SW 1271 (cell line): ENCODE data around the gene GATA3.
A peak's percentile ranks its signal among the peaks of the same experiment; 100 is the strongest.

Experiments used
- DNase-seq, 2 experiments: peaks; one replicate each; lab custom pipeline; 2025; lab: John Stamatoyannopoulos, UW

Gene GATA3

DNA sequence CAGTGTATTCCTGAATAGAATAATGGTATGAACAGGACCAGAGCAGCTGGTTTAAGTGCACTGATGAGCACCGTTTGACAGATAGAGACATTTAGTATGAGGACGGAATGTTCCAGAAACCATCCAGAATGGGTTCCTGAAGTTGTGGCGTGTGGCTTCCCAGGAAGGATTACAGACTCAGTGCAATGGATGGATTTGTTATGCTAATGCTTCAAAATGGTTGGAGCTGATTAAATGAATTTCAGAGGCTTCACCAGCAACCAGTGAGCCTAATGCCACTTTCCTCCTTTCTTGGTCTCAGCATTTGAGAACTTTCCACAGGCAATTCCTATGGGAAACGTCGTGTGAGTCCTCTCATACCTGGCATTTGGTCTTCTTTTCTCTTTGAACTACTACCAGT, 9.9 kb downstream of the GATA3 start:
- no peak for DNase-seq

DNA sequence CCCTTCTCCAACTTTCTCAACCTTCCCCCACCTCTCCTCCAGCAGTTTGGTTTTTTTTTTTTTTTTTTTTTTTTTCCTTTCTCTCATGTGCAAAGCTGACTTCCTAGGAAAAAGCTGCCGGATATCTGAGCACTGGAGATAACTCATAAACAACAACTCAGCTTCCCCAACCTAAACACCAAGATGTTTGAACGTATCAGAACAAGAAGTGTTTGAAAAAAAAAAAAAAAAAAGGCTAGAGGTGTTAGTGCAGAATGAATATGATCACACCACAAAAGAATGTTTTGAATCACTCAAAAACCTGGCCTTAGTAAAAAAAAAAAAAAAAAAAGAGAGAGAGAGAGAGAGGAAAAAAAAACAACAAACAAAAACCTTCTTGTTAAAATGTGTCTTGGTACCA, 11.2 kb downstream of the GATA3 start:
- DNase-seq = peak in 1 of 2 experiments; percentile 5

DNA sequence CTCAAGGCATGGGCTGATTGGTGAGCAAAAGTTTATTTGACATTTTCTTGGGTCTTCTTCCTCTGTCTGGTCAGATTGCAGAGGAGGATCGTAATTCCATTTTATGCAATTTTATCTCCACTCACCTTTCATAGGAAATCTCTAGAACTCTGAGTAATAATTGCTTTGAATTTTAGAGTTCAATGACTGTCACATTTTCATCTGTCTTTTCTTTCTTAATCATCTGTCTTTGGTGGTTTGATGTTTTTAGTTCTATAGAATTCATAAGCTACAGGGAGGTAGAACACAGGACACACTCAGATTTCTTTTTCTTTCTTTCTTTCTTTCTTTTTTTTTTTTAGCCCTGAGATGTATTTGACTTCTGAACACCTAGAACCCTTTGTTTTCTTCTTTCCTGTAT, 11.6 kb downstream of the GATA3 start:
- no peak for DNase-seq

DNA sequence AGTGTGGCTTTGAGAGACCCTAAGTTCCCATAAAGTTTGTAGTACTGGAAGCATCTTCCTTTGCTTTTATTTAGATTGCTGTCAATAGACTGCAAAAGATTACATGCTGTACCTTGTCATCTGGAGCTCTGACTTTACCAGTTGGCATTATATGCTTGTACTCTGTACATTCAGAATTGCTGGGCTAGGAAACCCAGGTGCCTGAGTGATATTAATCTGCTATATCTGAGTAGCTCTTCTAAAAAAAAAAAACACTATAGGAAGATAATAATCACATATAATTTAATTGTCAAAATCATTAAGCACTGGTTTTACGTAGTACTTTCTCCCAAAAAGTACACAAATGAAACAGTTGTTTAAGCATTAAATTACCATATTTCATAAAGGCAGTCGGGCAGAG, 12.3 kb downstream of the GATA3 start:
- no peak for DNase-seq

DNA sequence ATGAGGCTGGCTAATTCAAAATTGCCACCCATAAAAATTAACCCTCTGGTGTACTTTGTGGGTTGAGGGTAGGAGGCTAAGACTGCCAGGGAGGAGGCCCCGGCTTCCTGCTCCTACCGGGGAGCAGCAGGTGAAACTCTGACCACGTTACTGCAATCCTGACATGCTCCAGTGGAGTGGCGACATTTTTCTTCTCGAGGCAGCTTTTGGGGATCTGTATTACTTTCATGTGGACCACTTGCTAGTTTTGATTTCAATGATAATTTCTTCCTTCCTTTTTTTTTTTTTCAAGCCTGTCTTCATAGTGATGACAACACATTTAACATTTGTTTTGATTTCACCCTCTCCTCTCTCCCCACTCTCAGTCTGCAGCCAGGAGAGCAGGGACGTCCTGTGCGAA, 14.6 kb downstream of the GATA3 start:
- DNase-seq = no peak

DNA sequence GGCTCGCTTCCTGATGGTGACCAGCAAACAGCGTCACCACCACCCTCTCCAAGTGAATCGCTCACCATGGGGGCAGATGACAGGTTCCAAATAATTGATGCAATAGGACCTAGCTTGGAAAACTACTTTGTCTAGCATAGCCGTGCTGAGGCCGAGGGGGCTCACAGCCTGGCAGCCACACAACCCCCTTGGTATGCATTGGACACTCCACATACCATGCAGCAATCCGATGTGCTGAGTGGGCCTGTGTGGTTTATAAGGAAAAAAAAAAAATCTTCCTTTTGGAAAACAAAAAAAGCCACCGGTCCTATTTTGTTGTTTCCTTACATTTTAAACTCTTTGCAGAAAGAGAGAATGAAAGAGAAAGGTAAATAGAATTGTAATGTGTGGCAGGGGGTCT, 15.1 kb downstream of the GATA3 start:
- DNase-seq = no peak

DNA sequence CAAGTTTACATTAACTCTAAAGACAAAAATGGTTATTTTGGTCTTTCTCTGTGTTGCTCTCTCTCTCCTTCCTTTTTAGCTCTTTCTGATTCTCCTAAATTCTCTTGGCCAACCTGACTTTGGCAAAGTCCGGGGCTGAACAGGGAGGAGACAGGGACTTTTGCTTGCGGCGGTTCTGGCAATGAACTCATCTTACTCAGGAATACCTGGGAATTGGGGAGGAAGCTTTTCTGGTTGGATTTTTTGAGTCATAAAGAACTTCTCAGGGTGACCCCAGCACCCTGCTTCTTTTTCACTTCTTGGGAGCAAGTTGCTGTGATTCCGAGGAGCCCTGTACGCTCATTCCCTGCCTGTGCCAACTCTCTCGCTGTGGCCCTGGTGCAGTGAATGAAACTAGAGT, 16.0 kb downstream of the GATA3 start:
- DNase-seq = no peak

DNA sequence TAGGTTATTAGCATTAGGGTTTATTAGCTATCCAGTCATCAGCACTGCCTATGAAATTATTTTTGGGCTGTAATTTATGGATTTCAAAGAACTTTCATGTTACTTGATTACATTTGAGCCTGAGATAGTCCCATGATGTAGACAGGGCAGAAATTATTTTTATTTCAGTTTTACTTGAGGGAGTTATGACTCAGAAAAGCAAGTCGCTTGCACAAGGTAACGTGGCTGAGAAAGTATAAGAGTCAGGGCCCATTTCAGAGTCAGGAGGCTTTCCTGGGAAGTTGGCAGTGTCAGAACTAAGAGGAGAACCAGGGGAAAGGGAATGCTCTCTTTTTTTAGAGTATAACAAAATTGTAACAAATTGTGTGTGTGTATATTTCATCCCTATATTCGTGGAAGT, 16.5 kb downstream of the GATA3 start:
- DNase-seq = no peak

DNA sequence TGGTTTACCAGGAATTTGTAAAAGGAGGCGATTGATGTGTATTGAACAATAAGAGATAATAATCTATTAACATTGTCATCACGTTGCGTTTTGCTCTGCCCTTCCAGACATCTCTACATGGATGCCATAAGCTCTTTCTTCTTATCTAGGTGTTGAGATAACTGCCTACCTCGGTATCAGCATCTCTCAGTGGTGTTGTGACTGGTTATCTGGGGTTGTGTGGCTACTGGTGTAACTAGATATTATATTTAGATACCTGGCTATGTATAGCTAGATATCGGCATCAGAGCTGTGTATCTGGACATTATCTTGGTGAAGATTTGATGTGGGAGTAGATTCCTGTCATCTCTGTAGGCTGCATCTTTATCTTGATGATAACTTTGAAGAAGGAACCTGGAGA, 17.2 kb downstream of the GATA3 start:
- DNase-seq = no peak

DNA sequence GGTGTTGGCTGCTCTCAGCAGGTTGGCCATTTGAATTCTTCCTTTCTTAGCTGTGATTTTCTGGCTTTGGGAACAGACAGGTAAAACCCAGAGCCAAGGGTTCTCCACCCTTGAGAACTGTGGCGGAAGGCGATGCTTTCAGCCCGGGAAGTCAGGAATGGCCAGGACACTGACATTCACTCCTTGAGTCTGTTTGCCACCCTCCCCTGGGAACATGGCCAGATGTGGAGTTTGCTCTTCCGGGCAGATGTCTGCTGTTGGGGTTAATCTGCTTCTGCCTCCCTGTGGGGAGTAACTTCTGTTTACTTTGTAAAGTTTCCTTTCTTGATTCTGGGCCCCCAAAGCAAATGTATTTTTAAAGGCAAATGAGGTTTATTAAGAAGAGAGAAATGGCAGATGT, 17.7 kb downstream of the GATA3 start:
- DNase-seq = no peak

DNA sequence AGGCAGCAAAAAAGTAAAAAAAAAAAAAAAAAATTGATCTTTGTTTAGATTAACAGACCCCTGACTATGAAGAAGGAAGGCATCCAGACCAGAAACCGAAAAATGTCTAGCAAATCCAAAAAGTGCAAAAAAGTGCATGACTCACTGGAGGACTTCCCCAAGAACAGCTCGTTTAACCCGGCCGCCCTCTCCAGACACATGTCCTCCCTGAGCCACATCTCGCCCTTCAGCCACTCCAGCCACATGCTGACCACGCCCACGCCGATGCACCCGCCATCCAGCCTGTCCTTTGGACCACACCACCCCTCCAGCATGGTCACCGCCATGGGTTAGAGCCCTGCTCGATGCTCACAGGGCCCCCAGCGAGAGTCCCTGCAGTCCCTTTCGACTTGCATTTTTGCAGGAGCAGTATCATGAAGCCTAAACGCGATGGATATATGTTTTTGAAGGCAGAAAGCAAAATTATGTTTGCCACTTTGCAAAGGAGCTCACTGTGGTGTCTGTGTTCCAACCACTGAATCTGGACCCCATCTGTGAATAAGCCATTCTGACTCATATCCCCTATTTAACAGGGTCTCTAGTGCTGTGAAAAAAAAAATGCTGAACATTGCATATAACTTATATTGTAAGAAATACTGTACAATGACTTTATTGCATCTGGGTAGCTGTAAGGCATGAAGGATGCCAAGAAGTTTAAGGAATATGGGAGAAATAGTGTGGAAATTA, 19.4 kb downstream of the GATA3 start:
- DNase-seq = no peak

DNA sequence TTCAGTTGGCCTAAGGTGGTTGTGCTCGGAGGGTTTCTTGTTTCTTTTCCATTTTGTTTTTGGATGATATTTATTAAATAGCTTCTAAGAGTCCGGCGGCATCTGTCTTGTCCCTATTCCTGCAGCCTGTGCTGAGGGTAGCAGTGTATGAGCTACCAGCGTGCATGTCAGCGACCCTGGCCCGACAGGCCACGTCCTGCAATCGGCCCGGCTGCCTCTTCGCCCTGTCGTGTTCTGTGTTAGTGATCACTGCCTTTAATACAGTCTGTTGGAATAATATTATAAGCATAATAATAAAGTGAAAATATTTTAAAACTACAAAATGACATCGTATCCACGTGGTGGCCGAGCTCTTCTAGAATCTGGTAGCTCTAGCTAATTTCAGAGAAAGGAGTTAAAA, 20.4 kb downstream of the GATA3 start:
- no peak for DNase-seq

DNA sequence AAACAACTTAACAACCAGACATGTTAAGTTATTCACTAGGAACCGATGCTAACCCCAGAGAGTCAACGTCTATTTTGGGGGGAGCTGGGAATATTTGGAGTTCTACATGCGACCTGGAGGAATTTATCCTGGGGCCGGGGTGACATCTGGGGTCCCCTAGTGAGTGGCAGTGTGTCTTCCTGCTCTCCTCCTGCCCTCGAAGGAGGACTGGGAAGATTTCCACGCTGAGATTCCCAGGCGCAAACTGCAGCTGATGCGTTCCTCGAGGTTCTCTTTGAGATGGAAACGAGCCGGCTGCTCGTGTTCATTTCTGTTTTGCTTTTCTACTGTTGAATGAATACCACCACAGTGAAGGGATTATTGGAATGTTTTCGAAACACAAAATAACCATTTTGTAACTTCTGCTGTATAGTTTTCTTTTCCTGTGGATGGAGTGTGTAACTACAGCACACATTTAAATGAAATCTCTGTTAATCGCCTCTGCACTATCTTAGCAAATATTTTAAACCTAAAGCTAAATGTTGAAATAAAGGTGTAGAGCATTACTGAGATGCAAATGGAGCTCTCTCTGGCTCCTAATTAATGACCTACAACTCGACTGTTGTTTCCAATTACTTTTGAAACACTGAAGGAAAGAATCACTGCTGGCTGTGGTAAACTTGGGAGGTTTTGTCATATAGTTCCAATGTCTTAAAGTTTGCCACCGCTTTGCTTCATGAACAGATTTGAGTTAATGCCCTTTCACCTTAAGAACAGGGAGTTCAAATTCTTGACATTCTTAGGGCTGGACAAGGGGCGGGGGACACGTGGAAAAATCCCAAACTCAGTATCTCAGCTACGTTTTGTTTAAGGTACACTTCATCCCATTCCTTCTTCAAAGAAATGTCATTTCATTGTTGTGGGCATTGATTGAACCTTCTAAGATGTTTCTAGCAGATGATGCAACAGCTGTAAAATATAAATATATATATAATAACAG, 21.1 kb downstream of the GATA3 start:
- DNase-seq = no peak

DNA sequence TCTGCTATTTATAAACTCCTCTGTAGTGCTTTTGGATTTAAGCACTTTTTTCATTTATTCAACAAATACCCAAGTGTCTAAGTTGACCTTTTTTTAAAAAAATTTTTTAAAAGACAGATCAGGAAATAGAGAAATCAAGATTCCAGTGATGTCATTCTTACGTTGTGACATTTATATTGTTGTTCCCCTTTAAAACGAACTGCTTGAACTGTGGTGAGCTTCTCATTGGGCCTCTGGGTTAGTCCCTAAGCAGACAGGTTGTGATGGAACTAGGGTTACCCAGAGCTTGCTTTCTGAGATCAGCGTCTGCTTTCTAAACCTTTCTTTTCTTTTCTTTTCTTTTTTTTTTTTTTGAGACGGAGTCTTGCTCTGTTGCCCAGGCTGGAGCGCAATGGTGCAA, 22.4 kb downstream of the GATA3 start:
- no peak for DNase-seq

DNA sequence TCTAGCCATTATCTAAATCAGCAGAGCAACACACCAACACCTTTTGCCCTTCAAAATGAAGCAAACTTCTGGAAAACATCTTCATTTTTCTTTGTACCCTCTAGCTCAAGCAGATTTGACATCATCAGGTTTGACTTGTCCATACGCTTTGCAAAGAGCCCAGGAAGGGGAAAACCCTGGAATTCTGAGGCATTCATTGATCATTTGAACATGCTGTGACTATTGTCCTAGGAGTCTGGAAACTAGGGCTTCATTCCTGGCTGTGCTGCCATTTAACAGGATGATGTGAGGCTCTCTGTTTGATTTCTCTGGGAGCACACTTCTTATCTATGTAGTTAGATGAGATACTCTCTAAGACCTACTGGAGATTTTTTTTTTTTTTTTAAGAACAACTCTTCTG, 23.5 kb downstream of the GATA3 start:
- DNase-seq = no peak

DNA sequence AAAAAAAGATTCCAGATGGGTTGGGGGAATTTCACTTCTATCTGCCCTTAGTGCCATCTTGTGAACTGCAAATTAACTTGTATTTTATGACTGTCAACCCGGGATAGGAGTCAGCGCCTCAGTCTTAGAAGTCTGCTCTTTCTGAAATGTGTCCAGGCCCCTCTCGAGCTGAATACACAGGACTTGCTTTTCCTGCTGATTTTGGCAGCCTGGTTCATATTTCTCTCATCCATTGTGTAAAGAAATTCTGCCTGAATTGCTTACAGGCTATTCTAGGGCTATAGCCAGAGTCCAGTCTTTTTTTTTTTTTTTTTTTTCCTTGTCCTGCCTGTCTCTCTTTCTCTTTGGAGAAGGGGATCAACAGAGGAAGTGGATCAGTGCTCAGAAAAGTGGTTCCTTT, 24.6 kb downstream of the GATA3 start:
- DNase-seq = no peak

DNA sequence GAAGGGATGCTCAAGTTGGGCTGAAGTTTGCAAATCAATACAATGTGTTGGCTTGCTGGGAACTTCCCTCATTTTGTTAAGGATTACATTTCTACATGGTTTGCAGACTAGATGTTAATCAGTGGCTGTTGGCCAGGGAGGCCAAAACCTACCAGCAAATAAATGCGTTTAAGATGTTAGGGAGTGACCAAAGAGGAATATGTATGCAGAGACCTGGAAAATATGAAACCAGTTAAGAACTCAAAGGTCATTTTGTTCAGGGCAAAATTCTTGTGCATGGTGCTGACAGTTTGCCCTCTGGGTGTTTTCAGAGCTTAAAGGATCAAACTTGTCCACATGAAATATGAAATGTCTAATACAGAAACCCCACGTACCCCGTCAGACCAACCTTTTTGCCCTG, 30.3 kb downstream of the GATA3 start:
- DNase-seq = no peak

DNA sequence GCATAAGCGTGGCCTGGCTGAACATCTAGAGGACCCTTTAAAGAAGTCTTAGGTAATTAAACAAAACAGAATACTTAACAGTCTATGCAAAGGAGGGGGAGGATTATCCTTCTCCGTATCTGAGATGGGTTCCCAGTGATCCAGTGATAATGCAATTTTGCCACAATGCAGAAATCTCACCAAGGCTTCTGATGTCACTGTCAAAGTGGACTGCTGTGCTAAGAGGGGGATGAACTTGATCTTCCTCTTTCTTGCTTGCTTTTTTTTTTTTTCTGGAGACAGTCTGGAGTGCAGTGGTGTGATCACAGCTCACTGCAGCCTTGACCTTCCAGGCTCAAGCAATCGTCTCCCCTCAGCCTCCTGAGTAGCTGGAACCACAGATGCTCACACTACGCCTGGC, 30.8 kb downstream of the GATA3 start:
- no peak for DNase-seq

DNA sequence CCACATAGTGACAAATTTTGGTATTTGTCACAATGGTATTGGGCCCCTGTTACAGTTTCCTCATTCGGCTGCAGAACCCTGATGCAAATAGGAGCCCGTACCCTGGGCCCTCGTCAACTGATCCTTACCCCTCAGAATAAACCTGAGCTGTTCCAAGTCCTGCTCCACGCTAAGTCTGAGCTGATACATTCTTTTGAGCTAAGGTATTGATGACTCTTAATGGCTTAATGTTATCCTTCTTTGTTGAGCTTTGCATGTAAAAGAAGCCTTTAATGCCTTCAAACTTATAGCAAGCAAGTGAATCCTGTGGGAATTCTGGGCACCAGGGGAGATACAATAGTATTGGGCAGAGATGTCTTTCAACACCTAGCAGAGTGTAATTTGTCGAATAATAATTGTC, 31.8 kb downstream of the GATA3 start:
- DNase-seq = no peak

DNA sequence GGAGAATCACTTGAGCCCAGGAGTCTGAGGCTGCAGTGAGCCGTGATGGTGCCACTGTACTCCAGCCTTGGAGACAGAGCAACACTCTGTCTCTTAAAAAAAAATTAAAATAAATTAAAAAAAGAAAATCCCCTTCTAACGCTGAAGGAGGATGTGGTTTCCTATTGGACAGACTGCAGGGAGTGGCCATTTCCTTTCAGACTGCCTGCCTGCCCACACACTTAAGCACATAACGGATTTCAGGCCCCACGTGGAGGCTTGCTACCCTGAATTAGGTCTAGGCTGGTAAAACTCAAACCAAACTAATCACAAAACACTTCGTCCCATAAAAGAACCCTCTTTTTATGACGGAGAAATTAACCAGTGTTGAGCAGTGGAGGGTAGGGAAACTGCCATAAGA, 34.0 kb downstream of the GATA3 start:
- no peak for DNase-seq

DNA sequence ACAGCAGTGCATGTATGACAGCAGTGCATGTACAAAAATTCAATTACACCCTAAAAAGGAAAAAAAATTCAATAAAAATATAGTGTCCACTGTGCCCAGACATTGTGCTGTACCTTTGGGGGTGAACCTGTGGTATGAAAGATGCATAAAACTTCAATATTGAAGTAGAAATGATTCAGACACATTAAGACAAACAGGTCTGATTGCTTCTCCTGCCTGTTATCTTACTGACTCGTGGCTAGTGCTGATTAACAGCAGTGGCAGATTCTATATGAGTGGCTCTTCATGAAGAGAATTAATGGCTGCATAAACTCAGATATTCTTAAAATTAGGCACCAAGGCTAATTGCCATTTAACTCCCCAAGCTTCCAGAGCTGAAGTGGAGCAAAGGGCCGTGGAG, 37.9 kb downstream of the GATA3 start:
- DNase-seq = no peak

DNA sequence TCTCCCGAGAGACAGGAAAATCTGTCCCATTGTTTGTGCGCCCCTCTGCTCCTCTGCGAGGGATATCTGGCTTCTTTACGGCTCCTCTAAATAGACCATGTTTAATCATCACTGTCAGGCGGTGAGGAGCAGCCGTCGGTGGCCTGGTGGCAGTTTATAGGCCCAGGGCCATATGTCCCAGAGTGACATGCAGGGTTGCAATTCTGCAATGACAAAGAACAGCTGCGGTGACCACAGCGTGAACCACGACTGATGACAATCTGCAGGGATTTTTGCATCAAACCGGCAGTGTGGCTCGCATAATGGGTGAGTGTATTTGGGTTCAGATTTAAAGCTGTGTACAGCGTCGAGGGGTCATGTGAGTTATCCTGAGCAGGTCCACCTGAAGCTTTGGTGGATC, 41.5 kb downstream of the GATA3 start:
- DNase-seq = no peak

DNA sequence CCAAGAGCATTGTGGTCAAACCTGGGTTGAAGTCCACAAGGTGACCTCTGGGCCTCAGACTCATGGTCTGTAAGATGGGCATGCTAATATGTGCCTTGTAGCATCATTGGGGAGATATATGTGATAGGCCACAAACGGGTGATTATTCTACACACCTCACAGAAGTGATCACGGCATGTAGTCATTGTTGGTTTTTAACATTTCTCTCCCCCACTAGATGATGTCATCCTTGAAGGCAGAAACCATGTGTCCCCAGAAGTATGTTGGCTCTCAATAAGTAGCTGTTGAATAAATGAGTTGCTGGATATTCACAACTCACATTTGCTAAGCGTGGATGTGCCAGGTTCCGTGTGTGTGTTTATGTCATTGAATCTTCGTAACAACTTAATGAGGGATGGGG, 42.4 kb downstream of the GATA3 start:
- no peak for DNase-seq

DNA sequence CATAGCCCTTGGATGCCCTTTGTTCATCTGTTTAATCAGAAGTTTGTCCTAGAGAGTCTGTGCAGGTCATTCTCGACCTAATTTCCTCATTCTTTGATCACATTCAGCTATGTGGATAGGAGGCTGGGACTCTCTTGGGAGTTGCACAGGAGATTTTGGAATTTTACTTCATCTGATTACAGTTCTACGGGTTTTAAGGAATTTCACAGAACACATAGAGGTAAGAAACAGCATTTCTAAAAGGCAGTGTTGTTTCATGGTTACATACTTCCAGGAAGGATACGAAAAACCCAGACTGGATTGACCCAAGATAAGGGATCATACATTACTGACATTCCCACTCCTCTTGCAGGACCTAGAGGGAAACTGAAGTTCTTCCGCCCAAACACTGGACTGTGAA, 45.9 kb downstream of the GATA3 start:
- DNase-seq = no peak
